A673 (cell line): ENCODE measurements around the gene SHISA4. TPM values are rescaled to one million over a fixed set of nuclear protein-coding genes. Genes with fewer than 3 reads are reported as not detected.
"Not testable (repeated sequence)": the region's sequence is repeated elsewhere in the genome, so short reads cannot be mapped to it uniquely, and the experiment has no call there.

Experiments
- Bru-seq: library from RNA; stranded (reverse); fragments of 400-500 nt; gene quantifications from one replicate; lab custom pipeline; 2021; lab: Mats Ljungman, UMichigan
- BruChase-seq, 2 experiments: library from RNA; stranded (reverse); fragments of 400-500 nt; gene quantifications; one replicate each; lab custom pipeline; 2021; lab: Mats Ljungman, UMichigan
- BruUV-seq: library from RNA; stranded (reverse); fragments of 400-500 nt; replicated peaks from 2 replicates; lab custom pipeline; 2021; lab: Mats Ljungman, UMichigan
- CTCF ChIA-PET: fragments of 300-600 bp; sonication (Branson Sonifier 250); formaldehyde crosslinking; loops from one replicate; lab custom pipeline; 2022; ENCODE audit warnings: antibody characterized with exemption; lab: Charles Lee
- POLR2A ChIA-PET: fragments of 300-600 bp; sonication (Branson Sonifier 250); formaldehyde crosslinking; loops from one replicate; lab custom pipeline; 2022; ENCODE audit warnings: antibody characterized with exemption; ENCODE audit not compliant: low non-redundant PET; lab: Charles Lee
- DNase-seq: peaks from one replicate; pipeline ENCODE4 v3.0.0-alpha.2; 2015; ENCODE audit warnings: low spot score
- H3K27ac ChIP-seq: fragments of 200-600 bp; sonication (generic); 2 replicates; pipeline ENCODE4 v1.5.1; 2016; ENCODE audit warnings: mixed run types, low read depth, mild to moderate bottlenecking, mixed read lengths, antibody characterized with exemption, low read length; ENCODE audit not compliant: poor library complexity, severe bottlenecking
- H3K27me3 ChIP-seq: fragments of 200-600 bp; sonication (generic); replicated peaks from 2 replicates; pipeline ENCODE4 v1.6.1; 2017; ENCODE audit warnings: mixed run types, low read depth, mild to moderate bottlenecking, mixed read lengths, antibody characterized with exemption, low read length; ENCODE audit not compliant: insufficient read depth, poor library complexity
- H3K36me3 ChIP-seq: fragments of 200-600 bp; sonication (generic); 2 replicates; pipeline ENCODE4 v1.6.1; 2016; ENCODE audit warnings: mixed run types, mild to moderate bottlenecking, mixed read lengths, antibody characterized with exemption, low read length; ENCODE audit not compliant: insufficient read depth, poor library complexity, severe bottlenecking
- H3K4me1 ChIP-seq: fragments of 200-600 bp; sonication (generic); 2 replicates; pipeline ENCODE4 v1.6.1; 2017; ENCODE audit warnings: mixed run types, mild to moderate bottlenecking, mixed read lengths, antibody characterized with exemption, low read length; ENCODE audit not compliant: insufficient read depth, poor library complexity, severe bottlenecking
- H3K4me3 ChIP-seq: fragments of 200-600 bp; sonication (generic); 2 replicates; pipeline ENCODE4 v1.5.1; 2016; ENCODE audit warnings: low read depth, mixed run types, mild to moderate bottlenecking, mixed read lengths, low read length; ENCODE audit not compliant: poor library complexity, severe bottlenecking
- H3K9me3 ChIP-seq: fragments of 200-600 bp; sonication (generic); 2 replicates; pipeline ENCODE4 v1.6.1; 2016; ENCODE audit warnings: mixed run types, low read depth, mild to moderate bottlenecking, mixed read lengths, antibody characterized with exemption, low read length; ENCODE audit not compliant: poor library complexity, severe bottlenecking
- CTCF ChIP-seq: fragments of 300-800, 200-600 bp; sonication (generic); conservative IDR thresholded peaks from 2 replicates; pipeline ENCODE4 v1.5.1; 2017; ENCODE audit warnings: low read depth, mild to moderate bottlenecking, antibody characterized with exemption, low read length, moderate library complexity, mixed read lengths
- EZH2 ChIP-seq: fragments of 200-600 bp; sonication (generic); IDR thresholded peaks from 2 replicates; pipeline ENCODE4 v1.6.1; 2017; ENCODE audit warnings: borderline replicate concordance, low read depth, mild to moderate bottlenecking, mixed read lengths, antibody characterized with exemption, low read length; ENCODE audit not compliant: poor library complexity, severe bottlenecking
- intact Hi-C: fragments of 100-400 bp; cut with micrococcal nuclease; formaldehyde crosslinking; loops from one replicate; pipeline ENCODE4 v1.10.0; 2022; ENCODE audit not compliant: unreplicated experiment
- long read RNA-seq: library from polyadenylated mRNA; stranded (forward); transcript quantifications from one replicate; pipeline ENCODE4 v2.0.0, GENCODE V29; 2022
- total RNA-seq: library from RNA; stranded (reverse); gene quantifications from 2 replicates; pipeline ENCODE4 v1.2.3, GENCODE V29; 2021

SHISA4 gene
- total RNA-seq = 1.2 and 2.6 TPM in 2 replicates
- percentile 18 among the genes with signal in this experiment for Bru-seq, nascent RNA
- percentile 35 among the genes with signal in this experiment for BruChase-seq, experiment 1, labeled RNA remaining after a 2-hour chase
- BruChase-seq, experiment 2, labeled RNA remaining after a 6-hour chase = percentile 35 among the genes with signal in this experiment
- long read RNA-seq, partial matches to known transcripts = 2 of 6 reads
- long read RNA-seq, other reads (novel, unspliced or antisense) = 1 of 6 reads

GRCh38 chr1:201888282-201889089 is at the start of gene SHISA4:
Gene SHISA4, plus strand, starts transcription at chr1:201888898. Its CDS starts 97 bp downstream, at chr1:201888995.
- Histone ChIP-seq H3K9me3 (no peaks in the 10 kb centered on the region), H3K4me1 (no peaks in the 10 kb centered on the region), H3K27me3 (no peaks in the 10 kb centered on the region), H3K4me3 (peak within 1 kb of the TSS; percentile 56), H3K36me3 (no peaks in the 10 kb centered on the region), H3K27ac (no peak within 1 kb of the TSS)
- TF ChIP-seq CTCF (no peak), EZH2 (no peak)
- intact Hi-C loops = no loop called here
- ChIA-PET CTCF (no interaction called here), POLR2A (no interaction called here)
- no TSS peak for BruUV-seq
- DNase-seq = no peak

GRCh38 chr1:201839089-201839488 is 49.6 kb upstream of the SHISA4 start:
- Histone ChIP-seq H3K36me3 (peaks cover 16% of the 10 kb centered on the region), H3K4me1 (peaks cover 12% of the 10 kb centered on the region)
- H3K27ac ChIP-seq, BruUV-seq, POLR2A ChIA-PET, H3K4me3 ChIP-seq, intact Hi-C loops, DNase-seq, H3K9me3 ChIP-seq, H3K27me3 ChIP-seq, CTCF ChIA-PET: not testable (repeated sequence)

- Histone ChIP-seq H3K4me1 (peaks cover 12% of the 10 kb centered on the region), H3K27me3 (no peaks in the 10 kb centered on the region), H3K4me3 (no peak overlapping the region), H3K36me3 (peaks cover 11% of the 10 kb centered on the region), H3K27ac (no peak overlapping the region), H3K9me3 (no peaks in the 10 kb centered on the region)
- BruUV-seq = no TSS peak
- ChIA-PET POLR2A (no interaction called here), CTCF (no interaction called here)
- no peak for DNase-seq
- intact Hi-C loops = no loop called here
- TF ChIP-seq EZH2 (no peak), CTCF (no peak)
These were observed 48.6 kb upstream of the SHISA4 start for GRCh38 chr1:201840055-201840454.
